HG03103 (cell line): Measurements from ENCODE around the gene SIK3.

ENCODE experiments used
- ATAC-seq: cut with Tn5 transposase; IDR thresholded peaks from one replicate; pipeline ENCODE4 v1.9.1; 2021; ENCODE audit warnings: low read depth; ENCODE audit not compliant: unreplicated experiment

Gene SIK3

GRCh38 chr11:116910847-116911246, 187.4 kb downstream of the SIK3 start:
- ATAC-seq, result no peak

GRCh38 chr11:116910378-116910777, 187.8 kb downstream of the SIK3 start:
- ATAC-seq, result no peak

GRCh38 chr11:116909245-116909644, 189.0 kb downstream of the SIK3 start:
- no peak for ATAC-seq

- ATAC-seq, result no peak
Measured at GRCh38 chr11:116906479-116906878, 191.7 kb downstream of the SIK3 start.

- no peak for ATAC-seq
Measured at GRCh38 chr11:116903090-116903489, 195.1 kb downstream of the SIK3 start.

GRCh38 chr11:116901964-116902688, 196.1 kb downstream of the SIK3 start:
- no peak for ATAC-seq

GRCh38 chr11:116901211-116901610, 197.0 kb downstream of the SIK3 start:
- ATAC-seq, result no peak

GRCh38 chr11:116896211-116896610, 202.0 kb downstream of the SIK3 start:
- no peak for ATAC-seq

GRCh38 chr11:116895048-116895757, 203.0 kb downstream of the SIK3 start:
- no peak for ATAC-seq

- no peak for ATAC-seq
Measured at GRCh38 chr11:116893906-116894305, 204.3 kb downstream of the SIK3 start.

- ATAC-seq, result no peak
Measured at GRCh38 chr11:116893437-116893836, 204.8 kb downstream of the SIK3 start.

- ATAC-seq, result no peak
Measured at GRCh38 chr11:116892374-116892773, 205.9 kb downstream of the SIK3 start.

GRCh38 chr11:116891746-116892145, 206.5 kb downstream of the SIK3 start:
- no peak for ATAC-seq

GRCh38 chr11:116890607-116891006, 207.6 kb downstream of the SIK3 start:
- ATAC-seq, result no peak

- ATAC-seq, result no peak
Measured at GRCh38 chr11:116890193-116890592, 208.0 kb downstream of the SIK3 start.

- ATAC-seq, result no peak
Measured at GRCh38 chr11:116888884-116889549, 209.2 kb downstream of the SIK3 start.

GRCh38 chr11:116888024-116888423, 210.2 kb downstream of the SIK3 start:
- no peak for ATAC-seq

- no peak for ATAC-seq
Measured at GRCh38 chr11:116885951-116886655, 212.1 kb downstream of the SIK3 start.

- ATAC-seq, result no peak
Measured at GRCh38 chr11:116882386-116882785, 215.8 kb downstream of the SIK3 start.

- ATAC-seq, result no peak
Measured at GRCh38 chr11:116881143-116881542, 217.1 kb downstream of the SIK3 start.
